Measurements from ENCODE around the gene PTPRS.
A peak's percentile ranks its signal among the peaks of the same experiment; 100 is the strongest.

The PTPRS gene

GRCh38 chr19:5316138-5316537 is 24.5 kb downstream of the PTPRS start:
- H3K4me3 ChIP-seq (ENCODE audit: low read depth, low read length) = no peak overlapping the region
- TF ChIP-seq ZNF202 (tag by site-specific recombination; IDR thresholded peaks at IDR 0.05; ENCODE audit: borderline replicate concordance) (no peak), ZNF600 (tag by site-specific recombination; IDR thresholded peaks at IDR 0.05) (no peak), ZBTB8A (tag by site-specific recombination; IDR thresholded peaks at IDR 0.05) (no peak), ZNF747 (tag by site-specific recombination; IDR thresholded peaks at IDR 0.05) (no peak), ZNF488 (tag by site-specific recombination; IDR thresholded peaks at IDR 0.05) (no peak), ZNF121 (tag by site-specific recombination; IDR thresholded peaks at IDR 0.05) (no peak), ZNF146 (tag by site-specific recombination; IDR thresholded peaks at IDR 0.05) (no peak)
- TF ChIP-seq, protein P1, sequence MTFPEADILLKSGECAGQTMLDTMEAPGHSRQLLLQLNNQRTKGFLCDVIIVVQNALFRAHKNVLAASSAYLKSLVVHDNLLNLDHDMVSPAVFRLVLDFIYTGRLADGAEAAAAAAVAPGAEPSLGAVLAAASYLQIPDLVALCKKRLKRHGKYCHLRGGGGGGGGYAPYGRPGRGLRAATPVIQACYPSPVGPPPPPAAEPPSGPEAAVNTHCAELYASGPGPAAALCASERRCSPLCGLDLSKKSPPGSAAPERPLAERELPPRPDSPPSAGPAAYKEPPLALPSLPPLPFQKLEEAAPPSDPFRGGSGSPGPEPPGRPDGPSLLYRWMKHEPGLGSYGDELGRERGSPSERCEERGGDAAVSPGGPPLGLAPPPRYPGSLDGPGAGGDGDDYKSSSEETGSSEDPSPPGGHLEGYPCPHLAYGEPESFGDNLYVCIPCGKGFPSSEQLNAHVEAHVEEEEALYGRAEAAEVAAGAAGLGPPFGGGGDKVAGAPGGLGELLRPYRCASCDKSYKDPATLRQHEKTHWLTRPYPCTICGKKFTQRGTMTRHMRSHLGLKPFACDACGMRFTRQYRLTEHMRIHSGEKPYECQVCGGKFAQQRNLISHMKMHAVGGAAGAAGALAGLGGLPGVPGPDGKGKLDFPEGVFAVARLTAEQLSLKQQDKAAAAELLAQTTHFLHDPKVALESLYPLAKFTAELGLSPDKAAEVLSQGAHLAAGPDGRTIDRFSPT (tag by site-specific recombination; IDR thresholded peaks at IDR 0.05) = no peak

GRCh38 chr19:5314907-5315298 is 25.7 kb downstream of the PTPRS start:
- no peaks in the 10 kb centered on the region for H3K4me1 ChIP-seq (ENCODE audit: control insufficient read depth, insufficient read depth, low read length)
- ChIA-PET POLR2A (no interaction called here), CTCF (interaction anchor here (0.6 to 1.4 kb wide), 4 partner anchors 13 to 656 kb away, joined by 3 read pairs; no protein-coding TSS in a partner anchor)
- no peaks in the 10 kb centered on the region for H3K9me3 ChIP-seq (ENCODE audit: control insufficient read depth, insufficient read depth, low read depth, low read length)
- H3K36me3 ChIP-seq (ENCODE audit: control insufficient read depth in 2 of 2, insufficient read depth in 1 of 2, low read length in 2 of 2) = no peaks in the 10 kb centered on the region
- H3K27ac ChIP-seq (ENCODE audit: extremely low read depth, low read depth, low read length) = no peak overlapping the region
- H3K4me3 ChIP-seq (ENCODE audit: low read depth, low read length) = no peak overlapping the region
- 0 out of 2 replicates have a peak, but pooled peaks have one; percentile 47 for TF ChIP-seq ZNF580 (tag by site-specific recombination; IDR thresholded peaks at IDR 0.05)
- TF ChIP-seq REPIN1 (tag by site-specific recombination; IDR thresholded peaks at IDR 0.05; ENCODE audit: low read depth) = no peak
- TF ChIP-seq, protein P1 (tag by site-specific recombination; IDR thresholded peaks at IDR 0.05) = no peak
- TF ChIP-seq ZSCAN18 (tag by site-specific recombination; IDR thresholded peaks at IDR 0.05) = no peak
- TF ChIP-seq ZNF280C (tag by site-specific recombination; IDR thresholded peaks at IDR 0.05) = no peak
- no peak for TF ChIP-seq TSHZ1 (tag by site-specific recombination; IDR thresholded peaks at IDR 0.05; ENCODE audit: borderline replicate concordance)
- TF ChIP-seq ZNF571 (tag by site-specific recombination; IDR thresholded peaks at IDR 0.05) = no peak
- TF ChIP-seq GLIS1 (tag by site-specific recombination; IDR thresholded peaks at IDR 0.05) = no peak
- no peak for TF ChIP-seq SP3 (tag by site-specific recombination; IDR thresholded peaks at IDR 0.05)
- TF ChIP-seq ZNF596 (tag by site-specific recombination; IDR thresholded peaks at IDR 0.05) = no peak
- peak; percentile 29; the same call in 1 of the 2 replicates for TF ChIP-seq KLF8 (tag by site-specific recombination; IDR thresholded peaks at IDR 0.05)
- no peak for TF ChIP-seq ZFP37 (tag by site-specific recombination; IDR thresholded peaks at IDR 0.05)
- no peak for TF ChIP-seq MYNN (tag by site-specific recombination; IDR thresholded peaks at IDR 0.05; ENCODE audit: borderline replicate concordance)

More at GRCh38 chr19:5316138-5316537, 24.5 kb downstream of the PTPRS start:
- Histone ChIP-seq H3K4me1 (ENCODE audit: control insufficient read depth, insufficient read depth, low read length) (no peaks in the 10 kb centered on the region), H3K27ac (ENCODE audit: extremely low read depth, low read depth, low read length) (no peak overlapping the region), H3K36me3 (ENCODE audit: control insufficient read depth in 2 of 2, insufficient read depth in 1 of 2, low read length in 2 of 2) (no peaks in the 10 kb centered on the region), H3K9me3 (ENCODE audit: control insufficient read depth, insufficient read depth, low read depth, low read length) (no peaks in the 10 kb centered on the region)
- CTCF ChIA-PET = interaction anchor here (1.4 kb wide), 1 partner anchor 11 kb away, joined by 3 read pairs; no protein-coding TSS in a partner anchor
- POLR2A ChIA-PET = no interaction called here
